Tibial artery (tissue), 4 donors: Measurements from ENCODE around the gene CDO1.

Experiments
- DNase-seq, 2 donors: peaks; one replicate each; pipeline ENCODE4 v3.0.0-alpha.2; 2019
- H3K27ac ChIP-seq, 2 donors: fragments of 200-600 bp; sonication (generic) in 1 of 2; 1 replicate in 1 of 2; 2 replicates in 1 of 2; pipeline ENCODE4 v1.5.1; 2018 to 2019; ENCODE audit warnings: mild to moderate bottlenecking in 1 of 2
- H3K27me3 ChIP-seq, 2 donors: fragments of 200-600 bp; sonication (generic) in 1 of 2; one replicate each; pipeline versions ENCODE4 v1.5.1 to v1.6.0; 2016 to 2019
- H3K36me3 ChIP-seq, 3 donors: fragments of 200-600 bp; sonication (generic) in 2 of 3; one replicate each; pipeline ENCODE4 v1.5.1; 2016 to 2019; ENCODE audit warnings: mild to moderate bottlenecking in 2 of 3
- H3K4me1 ChIP-seq, 4 donors: fragments of 200-600 bp; sonication (generic) in 2 of 4; 1 replicate in 3 of 4; 2 replicates in 1 of 4; pipeline ENCODE4 v1.5.1; 2016 to 2019
- H3K4me3 ChIP-seq, 2 donors: fragments of 200-600 bp; sonication (generic) in 1 of 2; 1 replicate in 1 of 2; 2 replicates in 1 of 2; pipeline ENCODE4 v1.5.1; 2018 to 2019; ENCODE audit warnings: mild to moderate bottlenecking in 2 of 2
- H3K9me3 ChIP-seq, 3 donors: fragments of 200-600 bp; sonication (generic) in 1 of 3; one replicate each; pipeline ENCODE4 v1.5.1; 2016 to 2019
- intact Hi-C: fragments of 100-400 bp; cut with DNase I; formaldehyde crosslinking; loops from one replicate; pipeline ENCODE4 v1.15.0; 2023; ENCODE audit warnings: low total_unique reads
- TF ChIP-seq, protein P1 (sequence below), 2 experiments: fragments of 200-600 bp in 1 of 2; fragments of 450-650 bp in 1 of 2; IDR thresholded peaks; one replicate each; pipeline ENCODE4 v1.5.1; 2017 to 2019; ENCODE audit warnings: antibody characterized with exemption in 2 of 2, mild to moderate bottlenecking in 1 of 2, moderate library complexity in 1 of 2

Gene CDO1

DNA sequence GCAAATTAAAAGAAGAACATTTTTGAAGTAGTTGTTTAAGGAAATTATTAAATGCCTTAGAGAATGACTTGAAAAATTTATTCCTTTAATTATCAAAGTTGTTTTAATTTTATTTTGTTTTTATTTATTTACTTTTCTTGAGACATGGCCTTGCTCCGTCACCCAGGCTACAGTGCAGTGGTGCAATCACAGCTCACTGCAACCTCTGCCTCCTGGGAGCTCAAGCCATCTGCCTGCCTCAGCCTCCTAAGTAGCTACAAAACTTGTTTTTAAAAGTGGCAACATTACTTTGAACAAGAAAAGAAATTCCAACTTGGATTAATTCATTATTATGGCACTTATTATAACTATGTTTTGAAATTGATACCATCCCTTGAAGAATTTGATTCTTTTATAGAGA is 29.0 kb downstream of the CDO1 start:
- H3K4me1 ChIP-seq, result no peaks in the 10 kb centered on the region
- H3K27me3 ChIP-seq, result peaks cover 0 to 3% of the 10 kb centered on the region in 2 donors
- TF ChIP-seq, protein P1, sequence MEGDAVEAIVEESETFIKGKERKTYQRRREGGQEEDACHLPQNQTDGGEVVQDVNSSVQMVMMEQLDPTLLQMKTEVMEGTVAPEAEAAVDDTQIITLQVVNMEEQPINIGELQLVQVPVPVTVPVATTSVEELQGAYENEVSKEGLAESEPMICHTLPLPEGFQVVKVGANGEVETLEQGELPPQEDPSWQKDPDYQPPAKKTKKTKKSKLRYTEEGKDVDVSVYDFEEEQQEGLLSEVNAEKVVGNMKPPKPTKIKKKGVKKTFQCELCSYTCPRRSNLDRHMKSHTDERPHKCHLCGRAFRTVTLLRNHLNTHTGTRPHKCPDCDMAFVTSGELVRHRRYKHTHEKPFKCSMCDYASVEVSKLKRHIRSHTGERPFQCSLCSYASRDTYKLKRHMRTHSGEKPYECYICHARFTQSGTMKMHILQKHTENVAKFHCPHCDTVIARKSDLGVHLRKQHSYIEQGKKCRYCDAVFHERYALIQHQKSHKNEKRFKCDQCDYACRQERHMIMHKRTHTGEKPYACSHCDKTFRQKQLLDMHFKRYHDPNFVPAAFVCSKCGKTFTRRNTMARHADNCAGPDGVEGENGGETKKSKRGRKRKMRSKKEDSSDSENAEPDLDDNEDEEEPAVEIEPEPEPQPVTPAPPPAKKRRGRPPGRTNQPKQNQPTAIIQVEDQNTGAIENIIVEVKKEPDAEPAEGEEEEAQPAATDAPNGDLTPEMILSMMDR (IDR thresholded peaks at IDR 0.05), result no peak
- DNase-seq, result no peak
- no peaks in the 10 kb centered on the region for H3K9me3 ChIP-seq
- H3K4me3 ChIP-seq, result no peak overlapping the region
- H3K36me3 ChIP-seq, result no peaks in the 10 kb centered on the region
- intact Hi-C loops, result no loop called here
- no peak overlapping the region for H3K27ac ChIP-seq

DNA sequence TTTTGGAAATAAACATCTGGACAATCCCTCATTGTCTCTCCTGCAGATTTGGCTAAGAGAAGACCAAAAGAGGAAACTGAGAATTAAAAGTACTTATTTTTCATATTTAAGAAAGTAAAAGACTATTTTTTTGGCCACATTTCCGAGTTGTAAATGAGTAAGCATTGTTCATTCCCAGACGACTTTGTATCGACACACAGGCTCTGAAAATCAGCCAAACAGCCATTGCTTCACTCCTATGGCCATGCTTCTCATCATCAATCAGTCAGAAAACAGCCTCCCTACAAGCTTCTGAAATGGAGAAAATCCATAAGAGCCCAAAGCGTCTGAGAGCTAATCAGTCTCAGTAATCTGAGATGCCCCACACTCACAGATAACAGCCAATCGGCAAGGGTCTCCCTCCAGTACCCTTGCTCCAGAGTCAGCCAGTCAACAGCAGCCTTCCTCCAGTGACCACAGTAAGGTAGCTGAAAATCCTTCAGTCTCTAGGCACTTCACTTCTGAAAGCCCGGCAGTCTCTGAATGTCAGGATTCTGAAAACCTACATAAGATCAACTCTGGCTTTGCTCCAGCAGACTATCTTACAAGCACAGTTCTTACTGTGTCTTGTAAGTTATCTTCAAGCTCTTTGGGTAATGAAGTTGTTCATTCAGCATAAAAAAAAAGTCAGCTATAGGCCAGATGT is 30.9 kb downstream of the CDO1 start:
- Histone ChIP-seq H3K4me1 (no peaks in the 10 kb centered on the region), H3K27me3 (no peaks in the 10 kb centered on the region), H3K27ac (no peak overlapping the region), H3K36me3 (no peaks in the 10 kb centered on the region), H3K4me3 (no peak overlapping the region), H3K9me3 (no peaks in the 10 kb centered on the region)
- TF ChIP-seq, protein P1 (IDR thresholded peaks at IDR 0.05), result no peak
- intact Hi-C loops, result no loop called here
- DNase-seq, result no peak

DNA sequence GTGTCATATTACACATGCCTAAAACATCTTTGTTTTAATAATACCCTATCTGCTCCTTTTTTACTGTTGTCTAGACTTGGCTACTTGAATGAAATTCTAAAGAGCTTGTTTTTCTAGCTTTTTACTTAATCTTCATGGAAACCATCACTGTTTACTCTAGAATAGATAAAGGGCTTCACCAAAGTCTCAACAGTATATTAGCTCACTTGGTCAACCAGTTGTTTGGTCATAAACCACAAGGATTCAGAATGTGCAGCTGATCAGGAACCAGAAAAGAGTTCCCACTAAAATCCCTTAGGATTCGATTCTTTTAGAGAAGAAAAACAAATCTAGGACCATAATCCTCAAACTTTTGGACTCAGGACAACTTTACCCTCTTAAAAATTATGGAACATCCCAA is 38.0 kb downstream of the CDO1 start:
- Histone ChIP-seq H3K4me1 (peaks cover 0 to 26% (median 0%) of the 10 kb centered on the region in 4 donors), H3K27me3 (no peaks in the 10 kb centered on the region), H3K27ac (peak overlapping the region in 1 of 2 donors; percentile 12), H3K4me3 (no peak overlapping the region), H3K9me3 (no peaks in the 10 kb centered on the region), H3K36me3 (no peaks in the 10 kb centered on the region)
- no peak for DNase-seq
- TF ChIP-seq, protein P1 (IDR thresholded peaks at IDR 0.05), result no peak
- intact Hi-C loops, result no loop called here

DNA sequence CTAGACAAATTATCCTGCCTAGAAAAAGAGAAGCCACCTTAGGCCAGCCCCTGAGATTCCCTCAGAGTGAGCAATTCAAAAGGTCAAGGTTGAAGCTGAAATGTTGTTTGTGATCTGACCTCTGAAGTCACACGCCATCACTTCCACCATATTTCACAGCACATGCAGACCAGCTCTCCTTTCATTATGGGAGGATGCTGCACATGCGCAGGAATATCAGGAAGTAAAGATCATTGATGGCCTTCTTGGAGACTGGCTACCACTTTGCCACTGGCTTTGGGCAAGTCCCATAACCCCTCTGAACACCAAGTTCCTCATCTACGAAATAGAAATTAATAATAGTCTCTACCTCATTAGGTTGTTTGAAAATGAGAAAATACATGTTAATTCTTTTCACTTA is 39.5 kb downstream of the CDO1 start:
- Histone ChIP-seq H3K4me1 (peaks cover 0 to 26% (median 3%) of the 10 kb centered on the region in 4 donors), H3K27ac (no peak overlapping the region), H3K4me3 (no peak overlapping the region), H3K27me3 (no peaks in the 10 kb centered on the region), H3K36me3 (no peaks in the 10 kb centered on the region), H3K9me3 (no peaks in the 10 kb centered on the region)
- intact Hi-C loops, result no loop called here
- no peak for DNase-seq
- TF ChIP-seq, protein P1 (IDR thresholded peaks at IDR 0.05), result no peak

DNA sequence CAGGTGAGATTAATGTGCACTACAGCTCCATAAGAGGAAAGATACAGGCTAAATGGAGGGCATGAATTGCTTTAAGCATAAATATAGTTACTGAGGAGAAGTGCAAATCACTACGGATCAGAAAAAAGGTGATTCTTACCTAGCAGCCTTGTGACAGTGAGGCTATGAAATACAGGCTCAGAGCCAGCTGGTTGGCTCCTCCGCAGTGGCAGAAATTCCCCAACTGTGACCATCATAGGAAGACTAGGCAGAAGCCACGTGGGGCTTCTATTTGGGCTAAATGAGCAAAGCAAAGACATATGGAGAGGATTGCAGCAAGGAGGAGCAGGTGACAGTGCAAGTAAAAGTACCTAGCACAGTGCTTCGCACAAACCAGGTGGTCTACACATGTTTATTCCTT is 40.5 kb downstream of the CDO1 start:
- DNase-seq, result no peak
- TF ChIP-seq, protein P1 (IDR thresholded peaks at IDR 0.05), result no peak
- intact Hi-C loops, result no loop called here

More for the DNA sequence above, 40.5 kb downstream of the CDO1 start:
- H3K27ac ChIP-seq, result no peak overlapping the region
- no peaks in the 10 kb centered on the region for H3K27me3 ChIP-seq
- H3K36me3 ChIP-seq, result no peaks in the 10 kb centered on the region
- peaks cover 0 to 26% (median 3%) of the 10 kb centered on the region in 4 donors for H3K4me1 ChIP-seq
- no peaks in the 10 kb centered on the region for H3K9me3 ChIP-seq
- no peak overlapping the region for H3K4me3 ChIP-seq
